ENCODE data around the gene SLC25A34. TPM values are rescaled to one million over a fixed set of nuclear protein-coding genes. Genes with fewer than 3 reads are reported as not detected.

SLC25A34 gene
- polyA plus RNA-seq, 1 of the 3 experiments (the other 2 are of a cell fraction) = 1.4 TPM

DNA sequence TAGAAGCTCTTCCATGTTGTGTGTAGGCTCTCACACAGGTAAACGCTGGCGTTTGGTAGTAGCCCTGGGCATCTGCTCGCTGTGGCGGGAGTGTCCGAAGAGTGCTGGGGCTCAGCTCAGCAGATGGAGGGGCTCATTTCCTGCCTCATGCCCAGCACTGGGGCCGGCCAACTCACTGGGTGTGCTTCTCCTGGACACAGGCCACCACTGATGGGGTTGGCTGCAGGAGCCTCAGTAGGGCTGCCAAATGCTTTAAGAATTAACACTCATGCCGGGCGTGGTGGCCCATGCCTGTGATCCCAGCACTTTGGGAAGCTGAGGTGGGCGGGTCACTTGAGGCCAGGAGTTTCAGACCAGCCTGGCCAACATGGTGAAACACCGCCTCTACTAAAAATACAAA lies 50.5 kb downstream of the SLC25A34 start:
- Histone ChIP-seq H2AFZ (ENCODE audit: low read depth) (no peak overlapping the region), H3K9ac (no peak overlapping the region)
- 95% methylated on average over 6 of the region's 10 CpGs for WGBS (ENCODE audit: low lambda C conversion rate)

DNA sequence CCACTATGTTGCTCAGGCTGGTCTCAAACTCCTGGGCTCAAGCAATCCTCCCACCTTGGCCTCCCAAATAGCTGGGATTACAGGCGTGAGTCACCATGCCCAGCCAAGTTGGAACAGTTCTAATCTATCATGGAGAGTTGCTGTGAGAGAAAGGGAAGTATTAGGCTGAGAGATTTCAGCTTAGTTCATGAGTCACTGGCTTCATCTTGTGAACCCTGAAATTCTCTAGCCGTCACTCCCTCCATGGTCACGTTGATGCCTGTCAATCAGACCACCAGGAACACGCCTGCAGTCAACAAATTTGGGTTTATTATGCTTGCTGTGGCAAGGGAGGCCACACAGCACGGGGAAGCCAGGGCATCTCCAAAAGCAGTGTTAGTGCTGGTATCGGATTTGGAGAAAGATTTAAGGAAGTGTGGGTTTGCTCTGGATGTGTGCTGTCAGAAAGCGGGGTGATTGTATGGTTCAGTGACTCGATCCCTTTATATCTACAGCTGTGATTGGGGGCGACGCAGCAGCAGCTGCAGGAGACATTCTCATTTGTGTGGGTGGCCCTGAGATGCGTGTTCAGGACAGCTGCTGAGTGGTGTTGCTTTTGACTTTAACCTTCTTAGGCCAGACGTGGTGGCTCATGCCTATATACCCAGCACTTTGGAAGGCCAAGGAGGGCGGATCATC lies 52.7 kb downstream of the SLC25A34 start:
- no peak overlapping the region for H3K4me2 ChIP-seq
- no peaks in the 10 kb centered on the region for H3K9me3 ChIP-seq
- H3K9ac ChIP-seq = no peak overlapping the region
- peak overlapping the region in 1 of 2 experiments; percentile 48; a peak in 1 of 4 replicates for H3K27ac ChIP-seq (ENCODE audit: low read depth in 2 of 2, low read length in 1 of 2)
- 86% methylated on average over 13 of the region's 13 CpGs for WGBS (ENCODE audit: low lambda C conversion rate)
- ChIA-PET CTCF (interaction anchor here (1.3 to 1.5 kb wide), 2 partner anchors 11 to 206 kb away, joined by 3 to 6 read pairs; no protein-coding TSS in a partner anchor), POLR2A (no interaction called here)
- peaks cover 0 to 2% of the 10 kb centered on the region in 2 experiments; a peak in 1 of 4 replicates for H3K4me1 ChIP-seq (ENCODE audit: control insufficient read depth in 1 of 2, insufficient read depth in 2 of 2, low read depth in 1 of 2, low read length in 1 of 2)
- no peak overlapping the region for H2AFZ ChIP-seq (ENCODE audit: low read depth)
- H3K79me2 ChIP-seq (ENCODE audit: insufficient read depth) = no peaks in the 10 kb centered on the region
- no peaks in the 10 kb centered on the region for H3K27me3 ChIP-seq (ENCODE audit: insufficient read depth)
- H3K36me3 ChIP-seq (replicated peaks in 1 of 2; ENCODE audit: control insufficient read depth in 1 of 2, insufficient read depth in 2 of 2, low read length in 1 of 2) = peaks cover 5 to 6% of the 10 kb centered on the region in 2 experiments
- TF ChIP-seq, protein P1, sequence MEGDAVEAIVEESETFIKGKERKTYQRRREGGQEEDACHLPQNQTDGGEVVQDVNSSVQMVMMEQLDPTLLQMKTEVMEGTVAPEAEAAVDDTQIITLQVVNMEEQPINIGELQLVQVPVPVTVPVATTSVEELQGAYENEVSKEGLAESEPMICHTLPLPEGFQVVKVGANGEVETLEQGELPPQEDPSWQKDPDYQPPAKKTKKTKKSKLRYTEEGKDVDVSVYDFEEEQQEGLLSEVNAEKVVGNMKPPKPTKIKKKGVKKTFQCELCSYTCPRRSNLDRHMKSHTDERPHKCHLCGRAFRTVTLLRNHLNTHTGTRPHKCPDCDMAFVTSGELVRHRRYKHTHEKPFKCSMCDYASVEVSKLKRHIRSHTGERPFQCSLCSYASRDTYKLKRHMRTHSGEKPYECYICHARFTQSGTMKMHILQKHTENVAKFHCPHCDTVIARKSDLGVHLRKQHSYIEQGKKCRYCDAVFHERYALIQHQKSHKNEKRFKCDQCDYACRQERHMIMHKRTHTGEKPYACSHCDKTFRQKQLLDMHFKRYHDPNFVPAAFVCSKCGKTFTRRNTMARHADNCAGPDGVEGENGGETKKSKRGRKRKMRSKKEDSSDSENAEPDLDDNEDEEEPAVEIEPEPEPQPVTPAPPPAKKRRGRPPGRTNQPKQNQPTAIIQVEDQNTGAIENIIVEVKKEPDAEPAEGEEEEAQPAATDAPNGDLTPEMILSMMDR (IDR thresholded peaks at IDR 0.05) = no peak
- TF ChIP-seq FOSL2 (IDR thresholded peaks at IDR 0.05; ENCODE audit: borderline replicate concordance, low read depth) = peak; percentile 7; the same call in 1 of the 2 replicates
- TF ChIP-seq, protein P2, sequence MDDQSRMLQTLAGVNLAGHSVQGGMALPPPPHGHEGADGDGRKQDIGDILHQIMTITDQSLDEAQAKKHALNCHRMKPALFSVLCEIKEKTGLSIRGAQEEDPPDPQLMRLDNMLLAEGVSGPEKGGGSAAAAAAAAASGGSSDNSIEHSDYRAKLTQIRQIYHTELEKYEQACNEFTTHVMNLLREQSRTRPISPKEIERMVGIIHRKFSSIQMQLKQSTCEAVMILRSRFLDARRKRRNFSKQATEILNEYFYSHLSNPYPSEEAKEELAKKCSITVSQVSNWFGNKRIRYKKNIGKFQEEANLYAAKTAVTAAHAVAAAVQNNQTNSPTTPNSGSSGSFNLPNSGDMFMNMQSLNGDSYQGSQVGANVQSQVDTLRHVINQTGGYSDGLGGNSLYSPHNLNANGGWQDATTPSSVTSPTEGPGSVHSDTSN (IDR thresholded peaks at IDR 0.05) = peak; percentile 57
- H4K20me1 ChIP-seq (ENCODE audit: insufficient read depth) = no peaks in the 10 kb centered on the region
- no peak overlapping the region for H3K4me3 ChIP-seq (ENCODE audit: low read depth in 2 of 2, low read length in 1 of 2)
- no peaks in the 10 kb centered on the region for H3K9me2 ChIP-seq
- no peak for DNase-seq
- H3F3A ChIP-seq (replicated peaks; ENCODE audit: insufficient read depth) = peaks cover 11% of the 10 kb centered on the region

More for the DNA sequence above, 50.5 kb downstream of the SLC25A34 start:
- Histone ChIP-seq H3K4me2 (no peak overlapping the region), H3K4me3 (ENCODE audit: low read depth in 2 of 2, low read length in 1 of 2) (no peak overlapping the region), H3K36me3 (replicated peaks in 1 of 2; ENCODE audit: control insufficient read depth in 1 of 2, insufficient read depth in 2 of 2, low read length in 1 of 2) (peaks cover 8 to 10% of the 10 kb centered on the region in 2 experiments), H3K9me2 (no peaks in the 10 kb centered on the region), H3K4me1 (ENCODE audit: control insufficient read depth in 1 of 2, insufficient read depth in 2 of 2, low read depth in 1 of 2, low read length in 1 of 2) (no peaks in the 10 kb centered on the region), H4K20me1 (ENCODE audit: insufficient read depth) (no peaks in the 10 kb centered on the region), H3K79me2 (ENCODE audit: insufficient read depth) (no peaks in the 10 kb centered on the region), H3K27ac (ENCODE audit: low read depth in 2 of 2, low read length in 1 of 2) (no peak overlapping the region), H3K27me3 (ENCODE audit: insufficient read depth) (no peaks in the 10 kb centered on the region), H3F3A (replicated peaks; ENCODE audit: insufficient read depth) (peaks cover 11% of the 10 kb centered on the region), H3K9me3 (no peaks in the 10 kb centered on the region)
- CTCF ChIA-PET = interaction anchor here (0.9 kb wide), 1 partner anchor 208 kb away, joined by 5 read pairs; no protein-coding TSS in a partner anchor
- TF ChIP-seq NRF1 (IDR thresholded peaks at IDR 0.05; ENCODE audit: low read depth, low read length) = no peak
- TF ChIP-seq RCOR1 (IDR thresholded peaks at IDR 0.05; ENCODE audit: low read length) = no peak
- TF ChIP-seq JUND (IDR thresholded peaks at IDR 0.05) = no peak
- TF ChIP-seq, protein P3, sequence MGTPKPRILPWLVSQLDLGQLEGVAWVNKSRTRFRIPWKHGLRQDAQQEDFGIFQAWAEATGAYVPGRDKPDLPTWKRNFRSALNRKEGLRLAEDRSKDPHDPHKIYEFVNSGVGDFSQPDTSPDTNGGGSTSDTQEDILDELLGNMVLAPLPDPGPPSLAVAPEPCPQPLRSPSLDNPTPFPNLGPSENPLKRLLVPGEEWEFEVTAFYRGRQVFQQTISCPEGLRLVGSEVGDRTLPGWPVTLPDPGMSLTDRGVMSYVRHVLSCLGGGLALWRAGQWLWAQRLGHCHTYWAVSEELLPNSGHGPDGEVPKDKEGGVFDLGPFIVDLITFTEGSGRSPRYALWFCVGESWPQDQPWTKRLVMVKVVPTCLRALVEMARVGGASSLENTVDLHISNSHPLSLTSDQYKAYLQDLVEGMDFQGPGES (IDR thresholded peaks at IDR 0.05; ENCODE audit: low read depth, low read length) = no peak
- no peak for TF ChIP-seq FOXJ3 (CRISPR knock-in tag; IDR thresholded peaks at IDR 0.05)
- TF ChIP-seq RXRA (IDR thresholded peaks at IDR 0.05; ENCODE audit: borderline replicate concordance, low read depth) = no peak
- TF ChIP-seq, protein P4, sequence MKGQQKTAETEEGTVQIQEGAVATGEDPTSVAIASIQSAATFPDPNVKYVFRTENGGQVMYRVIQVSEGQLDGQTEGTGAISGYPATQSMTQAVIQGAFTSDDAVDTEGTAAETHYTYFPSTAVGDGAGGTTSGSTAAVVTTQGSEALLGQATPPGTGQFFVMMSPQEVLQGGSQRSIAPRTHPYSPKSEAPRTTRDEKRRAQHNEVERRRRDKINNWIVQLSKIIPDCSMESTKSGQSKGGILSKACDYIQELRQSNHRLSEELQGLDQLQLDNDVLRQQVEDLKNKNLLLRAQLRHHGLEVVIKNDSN (IDR thresholded peaks at IDR 0.05; ENCODE audit: borderline replicate concordance, low read depth) = no peak
- TF ChIP-seq TEAD4 (IDR thresholded peaks at IDR 0.05; ENCODE audit: borderline replicate concordance, insufficient read depth) = no peak
- POLR2A ChIA-PET = no interaction called here
- no peak for DNase-seq

Other genes with a start within 250 kb of the SLC25A34 start
- 16.9 and 19.2 TPM in 2 replicates for gene CASP9, start 212.0 kb upstream of the SLC25A34 start, polyA plus RNA-seq (2012; rRNA removed)
- gene DNAJC16, start 209.4 kb upstream of the SLC25A34 start, polyA plus RNA-seq (2012; rRNA removed) = 8.4 and 13.7 TPM in 2 replicates
- gene AGMAT, start 151.2 kb upstream of the SLC25A34 start, polyA plus RNA-seq (2012; rRNA removed) = 0.60 and 0.66 TPM in 2 replicates
- 2.8 and 3.4 TPM in 2 replicates for gene DDI2, start 118.8 kb upstream of the SLC25A34 start, polyA plus RNA-seq (2012; rRNA removed)
- gene PLEKHM2, start 51.9 kb upstream of the SLC25A34 start, polyA plus RNA-seq (2012; rRNA removed) = 37.0 and 38.9 TPM in 2 replicates
- gene TMEM82, start 6.2 kb downstream of the SLC25A34 start, polyA plus RNA-seq (2012; rRNA removed) = not detected in 2 replicates
- gene FBLIM1, start 22.5 kb downstream of the SLC25A34 start, polyA plus RNA-seq (2012; rRNA removed) = 89.8 and 93.8 TPM in 2 replicates
- gene UQCRHL, start 71.4 kb downstream of the SLC25A34 start, polyA plus RNA-seq (2012; rRNA removed) = 2.8 and 4.1 TPM in 2 replicates
- 3.2 and 6.1 TPM in 2 replicates for gene SPEN, start 111.4 kb downstream of the SLC25A34 start, polyA plus RNA-seq (2012; rRNA removed)
- 54.1 and 56.4 TPM in 2 replicates for gene ZBTB17, start 239.8 kb downstream of the SLC25A34 start, polyA plus RNA-seq (2012; rRNA removed)

All from SK-N-SH (cell line).